Transverse colon (tissue), 4 donors: ENCODE data around the gene PTBP1. TPM values are rescaled to one million over a fixed set of nuclear protein-coding genes. Genes with fewer than 3 reads are reported as not detected.
A peak's percentile ranks its signal among the peaks of the same experiment; 100 is the strongest.
"Not testable (repeated sequence)": the region's sequence is repeated elsewhere in the genome, so short reads cannot be mapped to it uniquely, and the experiment has no call there.

ENCODE experiments used
- DNase-seq: peaks from one replicate; pipeline ENCODE4 v3.0.0-alpha.2; 2019
- H3K27ac ChIP-seq, 4 donors: fragments of 200-600 bp; sonication (generic); 2 replicates each; pipeline ENCODE4 v1.5.1; 2016 to 2018; ENCODE audit warnings: inconsistent platforms in 4 of 4
- H3K27me3 ChIP-seq: fragments of 200-600 bp; sonication (generic); 2 replicates; pipeline ENCODE4 v1.5.1; 2017; ENCODE audit warnings: inconsistent platforms
- H3K36me3 ChIP-seq, 4 donors: fragments of 200-600 bp; sonication (generic); 2 replicates each; pipeline ENCODE4 v1.5.1; 2017 to 2019; ENCODE audit warnings: inconsistent platforms in 4 of 4
- H3K4me1 ChIP-seq, 4 donors: fragments of 200-600 bp; sonication (generic); 2 replicates each; pipeline ENCODE4 v1.5.1; 2017 to 2020; ENCODE audit warnings: inconsistent platforms in 4 of 4
- H3K4me3 ChIP-seq, 4 donors: fragments of 200-600 bp; sonication (generic); 1 replicate in 1 of 4; 2 replicates in 3 of 4; pipeline versions ENCODE4 v1.5.1 to v1.6.1; 2017 to 2019; ENCODE audit warnings: inconsistent platforms in 4 of 4
- H3K9me3 ChIP-seq, 2 donors: fragments of 200-600 bp; sonication (generic); 2 replicates each; pipeline ENCODE4 v1.5.1; 2017 to 2019; ENCODE audit warnings: inconsistent platforms in 2 of 2
- EP300 ChIP-seq: sonication (generic); formaldehyde crosslinking; IDR thresholded peaks from one replicate; pipeline ENCODE4 v1.6.1; 2017; ENCODE audit warnings: antibody characterized with exemption, low read depth
- POLR2A ChIP-seq: fragments of 450-650 bp; IDR thresholded peaks from one replicate; pipeline ENCODE4 v1.6.1; 2016; ENCODE audit warnings: antibody characterized with exemption, mild to moderate bottlenecking, moderate library complexity
- POLR2AphosphoS5 ChIP-seq, 3 donors: sonication (generic); formaldehyde crosslinking; IDR thresholded peaks; one replicate each; pipeline ENCODE4 v1.6.1; 2016; ENCODE audit warnings: antibody characterized with exemption in 3 of 3
- WGBS, 2 donors: methylation state at CpG; one replicate each; pipeline ENCODE4 v1.1.5; 2018; ENCODE audit warnings: low coverage in 1 of 2; 5-methylcytosine and 5-hydroxymethylcytosine counted together
- in situ Hi-C, 4 donors: fragments of 200-750 bp; cut with MboI; loops; one replicate each; pipeline versions ENCODE4 v1.15.0 to v1.15.1; 2017; ENCODE audit warnings: low sequenced_read_pairs in 3 of 4, low pct_ligation_motif_present in 1 of 4, low pct_unique_long_range_greater_than_20kb in 1 of 4
- intact Hi-C: fragments of 100-400 bp; cut with DNase I; formaldehyde crosslinking; loops from one replicate; pipeline ENCODE4 v1.15.1; 2023; ENCODE audit warnings: low total_unique reads
- total RNA-seq, 4 donors: library from RNA; depleted of rRNA; stranded (reverse); fragments of >200 nt; gene quantifications; one replicate each; pipeline ENCODE4 v1.1.0, GENCODE V29; 2016
- TF ChIP-seq, protein P1 (sequence below), 5 experiments: fragments of 200-600 bp in 3 of 5; fragments of 450-650 bp in 2 of 5; sonication (generic) in 3 of 5; IDR thresholded peaks; 1 replicate in 2 of 5; 2 replicates in 3 of 5; pipeline ENCODE4 v1.5.1; 2016 to 2017; ENCODE audit warnings: antibody characterized with exemption in 5 of 5, inconsistent platforms in 3 of 5, mild to moderate bottlenecking in 2 of 5, moderate library complexity in 1 of 5

PTBP1 gene
- total RNA-seq, 4 donors from 2014 or later, result 145 to 258 (median 194) TPM

DNA sequence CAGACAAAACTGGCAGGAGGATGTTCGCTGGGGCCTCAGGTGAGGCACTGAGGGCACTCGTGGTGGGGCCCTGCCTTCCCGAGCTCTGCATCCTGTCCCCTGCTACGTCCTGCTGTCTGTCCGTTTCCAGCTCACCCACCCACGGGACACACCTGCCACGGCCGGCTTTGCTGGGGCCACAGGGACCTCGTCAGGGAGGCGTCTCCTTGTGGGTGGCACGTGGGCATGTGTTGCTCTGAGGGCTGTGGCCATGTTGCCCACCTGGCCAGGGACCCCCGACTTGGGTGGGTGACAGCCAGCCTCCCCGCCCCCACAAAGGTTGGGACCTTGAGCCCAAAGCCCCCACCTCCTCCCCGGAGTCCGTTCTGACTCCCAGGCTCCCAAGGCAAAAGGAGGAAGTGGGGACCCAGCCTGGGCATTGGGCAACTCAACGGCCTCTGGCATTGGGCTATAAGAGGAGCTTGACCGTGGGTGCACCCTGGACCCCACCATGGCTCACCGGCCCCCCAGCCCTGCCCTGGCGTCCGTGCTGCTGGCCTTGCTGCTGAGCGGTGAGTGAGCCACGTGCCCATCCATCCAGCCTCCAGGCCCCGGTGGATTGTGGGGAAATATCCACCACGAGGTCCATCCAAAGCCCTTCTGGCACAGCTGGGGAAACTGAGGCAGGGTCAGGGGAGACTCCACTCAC lies 43.4 kb downstream of the PTBP1 start, which contains the start of gene PRTN3:
TSS of gene PRTN3 (plus strand) at position 481 of the 688 bp plus-strand sequence. CDS start at position 491, 10 bp downstream.
- TF ChIP-seq, protein P1, sequence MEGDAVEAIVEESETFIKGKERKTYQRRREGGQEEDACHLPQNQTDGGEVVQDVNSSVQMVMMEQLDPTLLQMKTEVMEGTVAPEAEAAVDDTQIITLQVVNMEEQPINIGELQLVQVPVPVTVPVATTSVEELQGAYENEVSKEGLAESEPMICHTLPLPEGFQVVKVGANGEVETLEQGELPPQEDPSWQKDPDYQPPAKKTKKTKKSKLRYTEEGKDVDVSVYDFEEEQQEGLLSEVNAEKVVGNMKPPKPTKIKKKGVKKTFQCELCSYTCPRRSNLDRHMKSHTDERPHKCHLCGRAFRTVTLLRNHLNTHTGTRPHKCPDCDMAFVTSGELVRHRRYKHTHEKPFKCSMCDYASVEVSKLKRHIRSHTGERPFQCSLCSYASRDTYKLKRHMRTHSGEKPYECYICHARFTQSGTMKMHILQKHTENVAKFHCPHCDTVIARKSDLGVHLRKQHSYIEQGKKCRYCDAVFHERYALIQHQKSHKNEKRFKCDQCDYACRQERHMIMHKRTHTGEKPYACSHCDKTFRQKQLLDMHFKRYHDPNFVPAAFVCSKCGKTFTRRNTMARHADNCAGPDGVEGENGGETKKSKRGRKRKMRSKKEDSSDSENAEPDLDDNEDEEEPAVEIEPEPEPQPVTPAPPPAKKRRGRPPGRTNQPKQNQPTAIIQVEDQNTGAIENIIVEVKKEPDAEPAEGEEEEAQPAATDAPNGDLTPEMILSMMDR (IDR thresholded peaks at IDR 0.05), result no peak
- TF ChIP-seq POLR2AphosphoS5 (IDR thresholded peaks at IDR 0.05), result no peak
- TF ChIP-seq POLR2A, result no peak
- TF ChIP-seq EP300, result no peak
- DNase-seq, result no peak
- in situ Hi-C loops (no loop called here), intact Hi-C loops (loop anchor here (10.0 kb wide), 1 partner anchor 66 kb away; no protein-coding TSS in a partner anchor)
- Histone ChIP-seq H3K4me1 (peaks cover 6 to 12% (median 11%) of the 10 kb centered on the region in 4 donors), H3K4me3 (no peak within 1 kb of the TSS), H3K36me3 (no peaks in the 10 kb centered on the region), H3K9me3 (no peaks in the 10 kb centered on the region), H3K27me3 (peaks cover 92% of the 10 kb centered on the region), H3K27ac (no peak within 1 kb of the TSS)
- 48% methylated on average over 16 of the region's 24 CpGs; no CpG with 5 or more reads in 1 of the 2 donors for WGBS, 2 donors

DNA sequence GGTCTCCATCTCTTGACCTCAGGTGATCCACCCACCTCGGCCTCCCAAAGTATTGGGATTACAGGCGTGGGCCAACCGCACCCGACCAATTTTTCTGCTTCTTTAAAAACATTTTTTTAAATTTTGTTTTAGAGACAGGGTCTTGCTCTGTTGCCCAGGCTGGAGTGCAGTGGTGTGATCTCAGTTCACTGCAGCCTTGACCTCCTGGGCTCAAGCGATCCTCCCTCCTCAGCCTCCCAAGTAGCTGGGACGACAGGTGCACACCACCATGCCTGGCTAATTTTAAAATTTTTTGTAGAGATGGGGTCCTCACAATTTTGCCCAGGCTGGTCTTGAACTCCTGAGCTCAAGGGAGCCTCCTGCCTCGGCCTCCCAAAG lies 45.5 kb downstream of the PTBP1 start:
- H3K4me3 ChIP-seq, H3K36me3 ChIP-seq, DNase-seq, in situ Hi-C loops, H3K27ac ChIP-seq, H3K9me3 ChIP-seq: not testable (repeated sequence)
- peaks cover 92% of the 10 kb centered on the region for H3K27me3 ChIP-seq
- intact Hi-C loops, result loop anchor here (10.0 kb wide), 1 partner anchor 68 kb away; no protein-coding TSS in a partner anchor
- peaks cover 6 to 16% (median 11%) of the 10 kb centered on the region in 4 donors for H3K4me1 ChIP-seq
- 68% methylated on average over 7 of the region's 7 CpGs; no CpG with 5 or more reads in 1 of the 2 donors for WGBS, 2 donors

DNA sequence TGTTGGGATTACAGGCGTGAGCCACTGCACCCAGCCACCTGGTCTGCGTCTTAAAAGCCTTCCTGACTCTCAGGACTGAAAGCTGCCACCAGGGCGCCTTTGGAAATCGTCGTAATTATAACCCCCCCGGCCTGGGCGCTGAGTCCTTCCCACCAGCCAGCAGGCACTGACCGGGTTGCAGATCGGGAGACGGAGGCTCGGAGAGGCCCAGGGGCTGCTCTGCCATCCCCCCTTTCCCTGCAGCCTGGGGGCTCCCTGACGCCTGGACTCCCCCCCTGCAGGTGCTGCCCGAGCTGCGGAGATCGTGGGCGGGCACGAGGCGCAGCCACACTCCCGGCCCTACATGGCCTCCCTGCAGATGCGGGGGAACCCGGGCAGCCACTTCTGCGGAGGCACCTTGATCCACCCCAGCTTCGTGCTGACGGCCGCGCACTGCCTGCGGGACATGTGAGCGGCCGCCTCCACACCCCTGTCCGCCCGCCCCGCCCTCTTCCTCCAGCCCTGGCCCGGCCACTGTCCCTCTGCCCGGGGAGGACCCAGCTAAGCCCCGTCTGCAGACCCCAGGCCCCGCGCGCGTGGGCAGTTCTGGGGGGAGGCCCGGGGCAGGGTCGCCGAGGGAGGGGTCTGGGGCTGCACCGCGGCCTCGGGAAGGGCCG lies 46.1 kb downstream of the PTBP1 start:
- TF ChIP-seq POLR2A, result no peak
- TF ChIP-seq POLR2AphosphoS5 (IDR thresholded peaks at IDR 0.05), result no peak
- TF ChIP-seq EP300, result no peak
- TF ChIP-seq, protein P1 (IDR thresholded peaks at IDR 0.05), result peak in 1 of 5 experiments; percentile 17
- WGBS, 2 donors, result 3% methylated on average over 32 of the region's 46 CpGs; no CpG with 5 or more reads in 1 of the 2 donors
- H3K36me3 ChIP-seq, result no peaks in the 10 kb centered on the region
- in situ Hi-C loops, result no loop called here
- intact Hi-C loops, result loop anchor here (10.0 kb wide), 1 partner anchor 69 kb away; no protein-coding TSS in a partner anchor
- no peak overlapping the region for H3K27ac ChIP-seq
- H3K9me3 ChIP-seq, result no peaks in the 10 kb centered on the region
- DNase-seq, result no peak
- H3K4me3 ChIP-seq, result peak overlapping the region in 1 of 4 donors; percentile 18
- peaks cover 6 to 17% (median 11%) of the 10 kb centered on the region in 4 donors for H3K4me1 ChIP-seq
- peaks cover 94% of the 10 kb centered on the region for H3K27me3 ChIP-seq

DNA sequence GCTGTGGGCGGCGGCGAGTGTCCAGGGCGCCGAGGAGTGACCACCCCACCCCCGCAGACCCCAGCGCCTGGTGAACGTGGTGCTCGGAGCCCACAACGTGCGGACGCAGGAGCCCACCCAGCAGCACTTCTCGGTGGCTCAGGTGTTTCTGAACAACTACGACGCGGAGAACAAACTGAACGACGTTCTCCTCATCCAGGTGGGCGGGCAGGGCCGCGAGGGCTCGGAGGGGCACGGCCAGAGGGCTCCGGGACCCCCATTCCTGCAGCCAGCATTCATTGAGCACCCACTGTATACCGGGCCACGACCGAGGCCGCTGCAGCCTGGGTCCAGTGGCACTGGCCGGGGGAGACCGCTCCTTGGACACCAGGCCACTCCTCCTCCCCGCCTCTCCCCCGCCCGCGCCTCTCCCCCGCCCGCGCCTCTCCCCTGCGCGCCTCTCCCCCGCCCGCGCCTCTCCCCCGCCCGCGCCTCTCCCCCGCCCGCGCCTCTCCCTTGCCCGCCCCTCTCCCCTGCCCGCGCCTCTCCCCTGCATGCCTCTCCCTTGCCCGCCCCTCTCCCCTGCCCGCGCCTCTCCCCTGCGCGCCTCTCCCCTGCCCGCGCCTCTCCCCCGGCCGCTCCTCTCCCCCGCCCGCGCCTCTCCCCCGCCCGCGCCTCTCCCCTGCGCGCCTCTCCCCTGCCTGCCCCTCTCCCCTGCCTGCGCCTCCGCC lies 46.7 kb downstream of the PTBP1 start:
- intact Hi-C loops (loop anchor here (10.0 kb wide), 1 partner anchor 69 kb away; no protein-coding TSS in a partner anchor), in situ Hi-C loops (no loop called here)
- H3K4me1 ChIP-seq, result peaks cover 6 to 17% (median 11%) of the 10 kb centered on the region in 4 donors
- H3K4me3 ChIP-seq, result peak overlapping the region in 1 of 4 donors; percentile 18
- no peaks in the 10 kb centered on the region for H3K36me3 ChIP-seq
- no peak for DNase-seq
- no peak overlapping the region for H3K27ac ChIP-seq
- no peaks in the 10 kb centered on the region for H3K9me3 ChIP-seq
- WGBS, 2 donors, result 18% methylated on average over 27 of the region's 70 CpGs; no CpG with 5 or more reads in 1 of the 2 donors
- H3K27me3 ChIP-seq, result peaks cover 93% of the 10 kb centered on the region
- TF ChIP-seq POLR2AphosphoS5 (IDR thresholded peaks at IDR 0.05), result no peak
- TF ChIP-seq, protein P1 (IDR thresholded peaks at IDR 0.05), result no peak
- TF ChIP-seq EP300, result no peak
- no peak for TF ChIP-seq POLR2A
